A549 treated with CORT108297 at 1 μM for 4 hours (cell line): ENCODE measurements around the gene ATP10B. TPM values are rescaled to one million over a fixed set of nuclear protein-coding genes. Genes with fewer than 3 reads are reported as not detected.

Experiments used
- total RNA-seq: library from RNA; stranded (reverse); fragments of 200-300 nt; extraction: Qiagen RNA extraction; gene quantifications from 5 replicates; pipeline ENCODE4 v1.2.3, GENCODE V29; 2022

The ATP10B gene, protein sequence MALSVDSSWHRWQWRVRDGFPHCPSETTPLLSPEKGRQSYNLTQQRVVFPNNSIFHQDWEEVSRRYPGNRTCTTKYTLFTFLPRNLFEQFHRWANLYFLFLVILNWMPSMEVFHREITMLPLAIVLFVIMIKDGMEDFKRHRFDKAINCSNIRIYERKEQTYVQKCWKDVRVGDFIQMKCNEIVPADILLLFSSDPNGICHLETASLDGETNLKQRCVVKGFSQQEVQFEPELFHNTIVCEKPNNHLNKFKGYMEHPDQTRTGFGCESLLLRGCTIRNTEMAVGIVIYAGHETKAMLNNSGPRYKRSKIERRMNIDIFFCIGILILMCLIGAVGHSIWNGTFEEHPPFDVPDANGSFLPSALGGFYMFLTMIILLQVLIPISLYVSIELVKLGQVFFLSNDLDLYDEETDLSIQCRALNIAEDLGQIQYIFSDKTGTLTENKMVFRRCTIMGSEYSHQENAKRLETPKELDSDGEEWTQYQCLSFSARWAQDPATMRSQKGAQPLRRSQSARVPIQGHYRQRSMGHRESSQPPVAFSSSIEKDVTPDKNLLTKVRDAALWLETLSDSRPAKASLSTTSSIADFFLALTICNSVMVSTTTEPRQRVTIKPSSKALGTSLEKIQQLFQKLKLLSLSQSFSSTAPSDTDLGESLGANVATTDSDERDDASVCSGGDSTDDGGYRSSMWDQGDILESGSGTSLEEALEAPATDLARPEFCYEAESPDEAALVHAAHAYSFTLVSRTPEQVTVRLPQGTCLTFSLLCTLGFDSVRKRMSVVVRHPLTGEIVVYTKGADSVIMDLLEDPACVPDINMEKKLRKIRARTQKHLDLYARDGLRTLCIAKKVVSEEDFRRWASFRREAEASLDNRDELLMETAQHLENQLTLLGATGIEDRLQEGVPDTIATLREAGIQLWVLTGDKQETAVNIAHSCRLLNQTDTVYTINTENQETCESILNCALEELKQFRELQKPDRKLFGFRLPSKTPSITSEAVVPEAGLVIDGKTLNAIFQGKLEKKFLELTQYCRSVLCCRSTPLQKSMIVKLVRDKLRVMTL (N-terminal part only)
- total RNA-seq, result not detected in 5 replicates

DNA sequence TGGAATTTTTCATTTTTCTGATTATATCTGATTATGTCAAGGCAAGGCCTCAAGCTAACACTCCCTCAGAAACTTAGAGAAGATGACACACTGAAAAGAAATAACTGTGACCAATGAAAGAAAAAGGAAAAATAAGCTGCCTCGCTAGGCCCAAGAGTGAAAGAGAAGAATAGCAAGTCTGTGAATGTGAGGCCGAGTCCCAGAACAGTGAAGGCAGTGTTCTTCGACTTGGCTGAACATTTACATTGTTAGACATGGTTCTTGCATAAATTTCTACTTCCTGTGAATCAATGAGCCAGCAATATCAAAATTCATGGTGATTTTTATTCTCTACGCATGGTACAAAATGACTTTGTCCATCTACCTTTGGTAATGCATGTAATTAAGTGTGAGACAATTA, at the start of gene ATP10B:
ATP10B (minus strand) TSS at position 163 of the 400 bp plus-strand sequence. CDS start 164,137 bp downstream, outside the sequence.

